ENCODE measurements around the gene PTGES3. TPM values are rescaled to one million over a fixed set of nuclear protein-coding genes. Genes with fewer than 3 reads are reported as not detected.
"Not testable (repeated sequence)": the region's sequence is repeated elsewhere in the genome, so short reads cannot be mapped to it uniquely, and the experiment has no call there.

Gene PTGES3
- polyA plus RNA-seq, 1 donor from 2014 or later, result 109 TPM

GRCh38 chr12:56709759-56710376, 21.8 kb upstream of the PTGES3 start:
- Histone ChIP-seq H3K27ac (ENCODE audit: low read length) (no peak overlapping the region), H4K20me1 (ENCODE audit: insufficient read depth) (no peaks in the 10 kb centered on the region), H3K9ac (ENCODE audit: low read length) (no peak overlapping the region), H3F3A (ENCODE audit: insufficient read depth, low read length, poor library complexity, severe bottlenecking) (no peaks in the 10 kb centered on the region), H3K36me3 (ENCODE audit: insufficient read depth, low read length) (peaks cover 15% of the 10 kb centered on the region), H3K4me3 (ENCODE audit: low read length) (no peak overlapping the region), H3K27me3 (ENCODE audit: insufficient read depth, low read depth, low read length) (no peaks in the 10 kb centered on the region), H3K9me2 (ENCODE audit: insufficient read depth, low read length) (no peaks in the 10 kb centered on the region), H3K79me2 (replicated peaks; ENCODE audit: insufficient read depth, low read length) (no peaks in the 10 kb centered on the region), H2AFZ (ENCODE audit: low read depth, low read length) (no peak overlapping the region), H3K9me3 (ENCODE audit: low read length) (no peaks in the 10 kb centered on the region), H3K4me2 (ENCODE audit: low read length) (no peak overlapping the region)
- TF ChIP-seq MXI1 (conservative IDR thresholded peaks at IDR 0.05; ENCODE audit: poor library complexity, severe bottlenecking) (no peak), POLR2AphosphoS5 (IDR thresholded peaks at IDR 0.05) (no peak), EZH2 (IDR thresholded peaks at IDR 0.05; ENCODE audit: borderline replicate concordance, insufficient read depth, low read length, poor library complexity, severe bottlenecking) (no peak), TAF1 (IDR thresholded peaks at IDR 0.05; ENCODE audit: low read depth) (no peak), RAD21 (conservative IDR thresholded peaks at IDR 0.05) (no peak)

- not testable (repeated sequence) for H3K27ac ChIP-seq (ENCODE audit: low read length); H4K20me1 ChIP-seq (ENCODE audit: insufficient read depth); H3K9me2 ChIP-seq (ENCODE audit: insufficient read depth, low read length); H3K9ac ChIP-seq (ENCODE audit: low read length); H3K79me2 ChIP-seq (replicated peaks; ENCODE audit: insufficient read depth, low read length); H3K36me3 ChIP-seq (ENCODE audit: insufficient read depth, low read length); H3K27me3 ChIP-seq (ENCODE audit: insufficient read depth, low read depth, low read length); H3K4me2 ChIP-seq (ENCODE audit: low read length); H2AFZ ChIP-seq (ENCODE audit: low read depth, low read length); H3K9me3 ChIP-seq (ENCODE audit: low read length); H3F3A ChIP-seq (ENCODE audit: insufficient read depth, low read length, poor library complexity, severe bottlenecking); H3K4me3 ChIP-seq (ENCODE audit: low read length)
These were observed 16.4 kb upstream of the PTGES3 start for GRCh38 chr12:56704522-56704921.

- TF ChIP-seq SMC3 (conservative IDR thresholded peaks at IDR 0.05; ENCODE audit: poor library complexity) (no peak), POLR2AphosphoS5 (IDR thresholded peaks at IDR 0.05) (no peak), RAD21 (conservative IDR thresholded peaks at IDR 0.05) (no peak), EZH2 (IDR thresholded peaks at IDR 0.05; ENCODE audit: borderline replicate concordance, insufficient read depth, low read length, poor library complexity, severe bottlenecking) (no peak), TAF1 (IDR thresholded peaks at IDR 0.05; ENCODE audit: low read depth) (no peak), EP300 (conservative IDR thresholded peaks at IDR 0.05; ENCODE audit: poor library complexity, severe bottlenecking) (no peak), REST (IDR thresholded peaks at IDR 0.05; ENCODE audit: borderline replicate concordance) (no peak), MXI1 (conservative IDR thresholded peaks at IDR 0.05; ENCODE audit: poor library complexity, severe bottlenecking) (no peak), CTCF (IDR thresholded peaks at IDR 0.05; ENCODE audit: poor library complexity, severe bottlenecking) (no peak)
- Histone ChIP-seq H2AFZ (ENCODE audit: low read depth, low read length) (no peak overlapping the region), H3K9me2 (ENCODE audit: insufficient read depth, low read length) (no peaks in the 10 kb centered on the region), H3F3A (ENCODE audit: insufficient read depth, low read length, poor library complexity, severe bottlenecking) (no peaks in the 10 kb centered on the region), H3K36me3 (ENCODE audit: insufficient read depth, low read length) (no peaks in the 10 kb centered on the region), H3K79me2 (replicated peaks; ENCODE audit: insufficient read depth, low read length) (no peaks in the 10 kb centered on the region), H3K27ac (ENCODE audit: low read length) (no peak overlapping the region), H3K27me3 (ENCODE audit: insufficient read depth, low read depth, low read length) (no peaks in the 10 kb centered on the region), H3K4me2 (ENCODE audit: low read length) (no peak overlapping the region), H4K20me1 (ENCODE audit: insufficient read depth) (no peaks in the 10 kb centered on the region), H3K4me3 (ENCODE audit: low read length) (no peak overlapping the region), H3K9ac (ENCODE audit: low read length) (no peak overlapping the region), H3K9me3 (ENCODE audit: low read length) (no peaks in the 10 kb centered on the region)
These were observed 11.1 kb upstream of the PTGES3 start for GRCh38 chr12:56699020-56699661.
